PFSK-1 (cell line): ENCODE measurements around the gene CEP120.

Source experiments
- POLR2AphosphoS5 ChIP-seq: IDR thresholded peaks from 2 replicates; pipeline ENCODE4 v1.6.1; 2012; ENCODE audit warnings: low read depth, mild to moderate bottlenecking, control low read depth, low read length, moderate library complexity
- REST ChIP-seq, 2 experiments: IDR thresholded peaks; 2 replicates each; pipeline versions ENCODE4 v1.6.1 to v1.8.0; 2011 to 2012; ENCODE audit warnings: low read depth in 2 of 2, low read length in 2 of 2, control low read depth in 1 of 2, inconsistent platforms in 1 of 2, mild to moderate bottlenecking in 1 of 2, moderate library complexity in 1 of 2; ENCODE audit not compliant: insufficient read depth in 1 of 2
- SIN3A ChIP-seq: IDR thresholded peaks from 2 replicates; pipeline ENCODE4 v1.6.1; 2012; ENCODE audit warnings: mild to moderate bottlenecking, low read length, moderate library complexity, borderline replicate concordance; ENCODE audit not compliant: insufficient read depth
- TAF1 ChIP-seq: IDR thresholded peaks from 2 replicates; pipeline ENCODE4 v1.6.1; 2012; ENCODE audit warnings: low read length, control low read depth, borderline replicate concordance; ENCODE audit not compliant: insufficient read depth

- no peak for TF ChIP-seq REST (IDR thresholded peaks at IDR 0.05; ENCODE audit: insufficient read depth in 1 of 2, low read depth in 2 of 2, low read length in 2 of 2)
- no peak for TF ChIP-seq POLR2AphosphoS5
- TF ChIP-seq SIN3A = no peak
- TF ChIP-seq TAF1 = no peak
Measured at GRCh38 chr5:123450640-123451039, 27.4 kb upstream of the CEP120 start.
